SJSA1 (cell line): ENCODE results near the gene VAX1. TPM values are rescaled to one million over a fixed set of nuclear protein-coding genes. Genes with fewer than 3 reads are reported as not detected.
"Not testable (repeated sequence)": the region's sequence is repeated elsewhere in the genome, so short reads cannot be mapped to it uniquely, and the experiment has no call there.

Experiments
- DNase-seq, 2 experiments: peaks; one replicate each; pipeline ENCODE4 v3.0.0-alpha.2; 2015 to 2020; ENCODE audit warnings: low spot score in 2 of 2, low read depth in 1 of 2
- H3K27ac ChIP-seq: fragments of 250-450 bp; sonication (Bioruptor Pico); 2 replicates; pipeline ENCODE4 v1.5.1; 2020; ENCODE audit warnings: mild to moderate bottlenecking, moderate library complexity
- H3K27me3 ChIP-seq: fragments of 250-450 bp; sonication (Bioruptor Pico); replicated peaks from 2 replicates; pipeline ENCODE4 v1.5.1; 2020; ENCODE audit warnings: mild to moderate bottlenecking, moderate library complexity
- H3K36me3 ChIP-seq: fragments of 250-450 bp; sonication (Bioruptor Pico); 2 replicates; pipeline ENCODE4 v1.5.1; 2020; ENCODE audit warnings: mild to moderate bottlenecking
- H3K4me1 ChIP-seq: fragments of 250-450 bp; sonication (Bioruptor Pico); replicated peaks from 2 replicates; pipeline ENCODE4 v1.6.1; 2021; ENCODE audit warnings: mild to moderate bottlenecking
- H3K4me3 ChIP-seq: fragments of 250-450 bp; sonication (Bioruptor Pico); 2 replicates; pipeline ENCODE4 v1.5.1; 2020; ENCODE audit warnings: mild to moderate bottlenecking
- H3K9me3 ChIP-seq: fragments of 250-450 bp; sonication (Bioruptor Pico); replicated peaks from 2 replicates; pipeline ENCODE4 v1.5.1; 2020; ENCODE audit warnings: mild to moderate bottlenecking
- total RNA-seq: library from RNA; depleted of rRNA; stranded (reverse); fragments of >200 nt; shearing (Covaris generic); gene quantifications from 2 replicates; pipeline ENCODE4 v1.2.3, GENCODE V29; 2014; rRNA removed

Gene VAX1
- total RNA-seq, 1 experiment from 2014 or later = not detected

DNA sequence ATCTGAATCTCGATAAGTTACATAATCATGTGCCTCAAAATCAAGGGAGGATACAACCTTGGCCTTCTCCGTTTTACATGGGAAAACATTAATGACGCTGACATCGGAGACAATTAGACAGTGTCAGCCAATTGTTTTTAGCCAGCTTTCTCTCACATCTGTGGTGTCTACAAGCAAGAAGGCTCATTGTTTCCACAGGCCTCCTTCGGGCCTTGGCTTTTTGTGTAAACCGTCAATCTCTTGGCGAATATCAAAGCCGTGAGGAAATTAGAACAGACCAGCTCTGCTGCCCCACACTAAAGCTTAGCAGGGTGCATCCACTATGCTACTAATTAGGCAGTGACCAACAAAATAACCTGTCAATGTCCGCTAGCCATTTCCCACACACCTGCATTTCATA is 43.2 kb downstream of the VAX1 start:
- Histone ChIP-seq H3K4me1 (no peaks in the 10 kb centered on the region), H3K36me3 (no peaks in the 10 kb centered on the region), H3K27me3 (peaks cover 23% of the 10 kb centered on the region; the same call in 1 of the 2 replicates), H3K4me3 (no peak overlapping the region), H3K27ac (no peak overlapping the region), H3K9me3 (no peaks in the 10 kb centered on the region)
- DNase-seq = no peak

GRCh38 chr10:117092386-117092785 is 45.7 kb downstream of the VAX1 start:
- Histone ChIP-seq H3K4me3 (no peak overlapping the region), H3K4me1 (no peaks in the 10 kb centered on the region), H3K27ac (no peak overlapping the region), H3K27me3 (peaks cover 27% of the 10 kb centered on the region), H3K36me3 (no peaks in the 10 kb centered on the region), H3K9me3 (no peaks in the 10 kb centered on the region)
- no peak for DNase-seq

DNA sequence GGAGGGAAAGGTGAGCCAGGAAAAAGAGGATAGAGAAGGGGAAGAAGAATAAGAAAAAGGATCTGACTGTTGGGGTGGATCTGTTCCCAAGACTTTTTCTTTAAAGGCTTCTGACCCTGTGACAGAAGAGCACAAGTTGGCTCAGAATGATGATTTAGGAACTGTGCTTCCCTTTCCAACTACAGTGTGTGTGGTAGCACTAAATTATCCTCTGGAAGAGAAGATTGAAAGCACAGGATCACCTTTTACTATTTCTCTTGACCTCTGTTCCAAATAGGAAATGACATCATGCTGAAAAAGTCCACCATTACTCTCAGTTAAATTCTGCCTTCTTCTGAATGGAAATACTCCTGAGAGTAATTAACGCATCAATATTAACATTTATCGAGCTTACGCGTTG is 47.2 kb downstream of the VAX1 start:
- no peaks in the 10 kb centered on the region for H3K36me3 ChIP-seq
- no peak overlapping the region for H3K27ac ChIP-seq
- no peak overlapping the region for H3K4me3 ChIP-seq
- H3K9me3 ChIP-seq = no peaks in the 10 kb centered on the region
- H3K27me3 ChIP-seq = peaks cover 27% of the 10 kb centered on the region
- H3K4me1 ChIP-seq = no peaks in the 10 kb centered on the region
- DNase-seq = no peak

- H3K4me1 ChIP-seq = no peaks in the 10 kb centered on the region
- no peaks in the 10 kb centered on the region for H3K9me3 ChIP-seq
- no peaks in the 10 kb centered on the region for H3K36me3 ChIP-seq
- no peak overlapping the region for H3K27ac ChIP-seq
- no peak for DNase-seq
- H3K27me3 ChIP-seq = peaks cover 10% of the 10 kb centered on the region
- H3K4me3 ChIP-seq = no peak overlapping the region
These were observed 50.5 kb downstream of the VAX1 start for GRCh38 chr10:117087521-117087920.

GRCh38 chr10:117086546-117086945 is 51.5 kb downstream of the VAX1 start:
- H3K4me1 ChIP-seq = no peaks in the 10 kb centered on the region
- DNase-seq = no peak
- peaks cover 9% of the 10 kb centered on the region for H3K27me3 ChIP-seq
- H3K9me3 ChIP-seq = no peaks in the 10 kb centered on the region
- no peak overlapping the region for H3K4me3 ChIP-seq
- H3K36me3 ChIP-seq = no peaks in the 10 kb centered on the region
- H3K27ac ChIP-seq = no peak overlapping the region

DNA sequence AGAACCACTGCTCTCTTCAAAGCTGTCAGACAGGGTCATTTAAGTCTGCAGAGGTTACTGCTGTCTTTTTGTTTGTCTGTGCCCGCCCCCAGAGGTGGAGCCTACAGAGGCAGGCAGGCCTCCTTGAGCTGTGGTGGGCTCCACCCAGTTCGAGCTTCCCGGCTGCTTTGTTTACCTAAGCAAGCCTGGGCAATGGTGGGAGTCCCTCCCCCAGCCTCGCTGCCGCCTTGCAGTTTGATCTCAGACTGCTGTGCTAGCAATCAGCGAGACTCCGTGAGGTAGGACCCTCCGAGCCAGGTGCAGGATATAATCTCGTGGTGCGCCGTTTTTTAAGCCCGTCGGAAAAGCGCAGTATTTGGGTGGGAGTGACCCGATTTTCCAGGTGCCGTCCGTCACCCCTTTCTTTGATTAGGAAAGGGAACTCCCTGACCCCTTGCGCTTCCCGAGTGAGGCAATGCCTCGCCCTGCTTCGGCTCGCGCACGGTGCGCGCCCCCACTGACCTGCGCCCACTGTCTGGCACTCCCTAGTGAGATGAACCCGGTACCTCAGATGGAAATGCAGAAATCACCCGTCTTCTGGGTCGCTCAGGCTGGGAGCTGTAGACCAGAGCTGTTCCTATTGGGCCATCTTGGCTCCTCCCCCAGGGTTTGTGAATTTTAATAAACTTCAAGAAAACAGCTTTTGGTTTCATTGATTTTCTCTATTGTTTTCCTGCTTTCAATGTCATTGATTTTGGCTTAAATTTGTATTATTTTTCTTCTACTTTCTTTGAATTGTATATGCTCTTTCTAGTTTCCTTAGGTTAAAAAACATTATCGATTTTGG is 53.4 kb downstream of the VAX1 start:
- not testable (repeated sequence) for H3K27me3 ChIP-seq, H3K36me3 ChIP-seq, DNase-seq, H3K4me1 ChIP-seq, H3K27ac ChIP-seq, H3K9me3 ChIP-seq, H3K4me3 ChIP-seq

Other genes with a start within 250 kb of the VAX1 start
- 5.5 and 6.5 TPM in 2 replicates for gene SHTN1, start 133.1 kb downstream of the VAX1 start, total RNA-seq
- gene KCNK18, start 59.2 kb upstream of the VAX1 start, total RNA-seq = not detected in 2 replicates
- gene SLC18A2, start 102.8 kb upstream of the VAX1 start, total RNA-seq = not detected in 2 replicates
- 17.9 and 21.2 TPM in 2 replicates for gene PDZD8, start 237.2 kb upstream of the VAX1 start, total RNA-seq